Activated CD8-positive, alpha-beta memory T cell treated with anti-CD3 and anti-CD28 coated beads, Interleukin-2, amount 10 ng/mL, durations not matched to agents 7 days and 5 days (primary cell): ENCODE measurements around the gene BIRC5. TPM values are rescaled to one million over a fixed set of nuclear protein-coding genes. Genes with fewer than 3 reads are reported as not detected.
A peak's percentile ranks its signal among the peaks of the same experiment; 100 is the strongest.

Experiments
- ATAC-seq: fragments of 150-1000 bp; cut with Tn5 transposase; one replicate; pipeline ENCODE4 v1.10.0; 2021; ENCODE audit warnings: moderate library complexity
- CTCF ChIA-PET: fragments of 350-600 bp; sonication (Branson Sonifier 250); formaldehyde crosslinking; loops from one replicate; lab custom pipeline; 2021; ENCODE audit warnings: antibody characterized with exemption; lab: Charles Lee
- DNase-seq: peaks from one replicate; pipeline ENCODE4 v3.0.0-alpha.2; 2020
- H3K27ac Mint-ChIP-seq: one replicate; pipeline ENCODE4 v1.8.0; 2021; ENCODE audit warnings: mild to moderate bottlenecking, mixed read lengths
- H3K27me3 Mint-ChIP-seq: one replicate; pipeline ENCODE4 v1.8.0; 2021; ENCODE audit warnings: mixed read lengths
- H3K36me3 Mint-ChIP-seq: one replicate; pipeline ENCODE4 v1.8.0; 2021; ENCODE audit warnings: mild to moderate bottlenecking, mixed read lengths
- H3K4me1 Mint-ChIP-seq: one replicate; pipeline ENCODE4 v1.8.0; 2021; ENCODE audit warnings: mixed read lengths
- H3K4me3 Mint-ChIP-seq: one replicate; pipeline ENCODE4 v1.8.0; 2021; ENCODE audit warnings: mild to moderate bottlenecking, moderate library complexity, mixed read lengths
- H3K9me3 Mint-ChIP-seq: one replicate; pipeline ENCODE4 v1.8.0; 2022; ENCODE audit warnings: low read depth, mixed read lengths
- total RNA-seq, 2 experiments: library from RNA; stranded (reverse); gene quantifications; one replicate each; pipeline ENCODE4 v1.2.3, GENCODE V29; 2021

BIRC5 gene
- total RNA-seq, 2 experiments from 2014 or later: 87.7 to 93.0 TPM

DNA sequence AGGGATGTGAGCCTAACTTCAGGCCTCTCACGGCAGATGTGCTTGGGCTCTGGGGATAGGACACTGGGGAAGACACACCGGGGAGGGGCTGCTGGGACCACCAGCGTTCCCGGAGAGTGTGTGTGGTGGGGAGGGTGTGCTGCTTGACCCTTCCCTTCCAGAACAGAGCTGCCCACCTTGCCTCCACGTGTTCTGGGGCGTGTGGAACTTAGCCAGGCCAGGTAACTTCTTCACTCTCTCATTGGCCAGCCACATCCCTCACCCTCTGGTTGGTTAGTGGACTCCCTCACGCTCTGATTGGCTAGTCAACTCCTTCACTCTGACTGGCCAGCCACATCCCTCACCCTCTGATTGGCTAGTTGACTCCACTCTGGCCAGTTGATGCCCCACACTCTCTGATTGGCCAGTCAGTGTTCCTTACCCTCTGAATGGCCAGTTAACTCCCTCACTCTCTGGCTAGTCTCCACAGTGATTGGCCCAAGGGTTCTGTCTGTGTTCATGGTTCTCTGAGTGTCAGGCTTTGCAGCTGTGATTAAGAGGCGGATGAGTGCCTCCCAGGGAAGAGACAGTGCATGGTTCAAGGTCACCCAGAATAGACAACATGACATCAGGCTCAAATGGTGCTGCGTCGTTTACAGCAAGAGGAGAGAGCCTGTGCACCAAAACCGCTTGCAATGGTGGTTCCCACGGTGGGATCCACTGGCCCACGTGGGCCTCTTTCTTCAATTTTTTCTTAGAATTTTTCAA lies 27.4 kb downstream of the BIRC5 start:
- no peak for ATAC-seq
- no peak for DNase-seq

GRCh38 chr17:78242024-78242742 lies 28.1 kb downstream of the BIRC5 start:
- no peaks in the 10 kb centered on the region for H3K9me3 Mint-ChIP-seq
- H3K27ac Mint-ChIP-seq: no peak overlapping the region
- ATAC-seq (peak; percentile 76), DNase-seq (peak; percentile 52)
- H3K4me3 Mint-ChIP-seq: no peak overlapping the region
- peaks cover 17% of the 10 kb centered on the region for H3K4me1 Mint-ChIP-seq
- H3K27me3 Mint-ChIP-seq: peaks cover 5% of the 10 kb centered on the region
- CTCF ChIA-PET: interaction anchor here (0.8 to 1.8 kb wide), 3 partner anchors 9 to 204 kb away, joined by 4 to 11 read pairs (median 4); no protein-coding TSS in a partner anchor
- no peaks in the 10 kb centered on the region for H3K36me3 Mint-ChIP-seq

More for the DNA sequence above, 27.4 kb downstream of the BIRC5 start:
- Mint-ChIP-seq H3K27ac (no peak overlapping the region), H3K4me1 (peaks cover 17% of the 10 kb centered on the region), H3K36me3 (no peaks in the 10 kb centered on the region), H3K4me3 (no peak overlapping the region), H3K9me3 (no peaks in the 10 kb centered on the region), H3K27me3 (no peaks in the 10 kb centered on the region)
- CTCF ChIA-PET: interaction anchor here (0.8 to 1.6 kb wide), 4 partner anchors 8 to 205 kb away, joined by 4 to 8 read pairs (median 4); no protein-coding TSS in a partner anchor

DNA sequence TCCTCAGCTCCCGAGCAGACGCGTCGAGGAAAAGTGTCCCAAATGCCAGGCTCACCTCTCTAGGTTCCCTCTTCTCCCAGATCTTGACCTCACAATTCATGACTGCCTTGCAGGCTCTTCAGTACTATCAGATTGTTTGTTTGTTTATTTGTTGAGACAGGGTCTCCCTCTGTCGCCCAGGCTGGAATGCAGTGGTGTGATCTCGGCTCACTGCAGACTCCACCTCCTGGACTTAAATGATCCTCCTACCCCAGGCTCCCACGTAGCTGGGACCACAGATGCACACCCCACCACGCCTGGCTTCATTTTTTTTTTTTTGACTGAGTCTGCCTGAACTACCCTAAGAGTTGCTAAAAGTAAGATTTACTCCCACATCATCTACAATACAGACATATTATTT lies 33.3 kb downstream of the BIRC5 start:
- Mint-ChIP-seq H3K27me3 (peaks cover 12% of the 10 kb centered on the region), H3K27ac (no peak overlapping the region), H3K4me1 (peaks cover 28% of the 10 kb centered on the region), H3K36me3 (no peaks in the 10 kb centered on the region), H3K4me3 (no peak overlapping the region), H3K9me3 (no peaks in the 10 kb centered on the region)
- CTCF ChIA-PET: interaction anchor here (1.3 kb wide), 1 partner anchor 162 kb away, joined by 6 read pairs; no protein-coding TSS in a partner anchor
- ATAC-seq: no peak
- no peak for DNase-seq

DNA sequence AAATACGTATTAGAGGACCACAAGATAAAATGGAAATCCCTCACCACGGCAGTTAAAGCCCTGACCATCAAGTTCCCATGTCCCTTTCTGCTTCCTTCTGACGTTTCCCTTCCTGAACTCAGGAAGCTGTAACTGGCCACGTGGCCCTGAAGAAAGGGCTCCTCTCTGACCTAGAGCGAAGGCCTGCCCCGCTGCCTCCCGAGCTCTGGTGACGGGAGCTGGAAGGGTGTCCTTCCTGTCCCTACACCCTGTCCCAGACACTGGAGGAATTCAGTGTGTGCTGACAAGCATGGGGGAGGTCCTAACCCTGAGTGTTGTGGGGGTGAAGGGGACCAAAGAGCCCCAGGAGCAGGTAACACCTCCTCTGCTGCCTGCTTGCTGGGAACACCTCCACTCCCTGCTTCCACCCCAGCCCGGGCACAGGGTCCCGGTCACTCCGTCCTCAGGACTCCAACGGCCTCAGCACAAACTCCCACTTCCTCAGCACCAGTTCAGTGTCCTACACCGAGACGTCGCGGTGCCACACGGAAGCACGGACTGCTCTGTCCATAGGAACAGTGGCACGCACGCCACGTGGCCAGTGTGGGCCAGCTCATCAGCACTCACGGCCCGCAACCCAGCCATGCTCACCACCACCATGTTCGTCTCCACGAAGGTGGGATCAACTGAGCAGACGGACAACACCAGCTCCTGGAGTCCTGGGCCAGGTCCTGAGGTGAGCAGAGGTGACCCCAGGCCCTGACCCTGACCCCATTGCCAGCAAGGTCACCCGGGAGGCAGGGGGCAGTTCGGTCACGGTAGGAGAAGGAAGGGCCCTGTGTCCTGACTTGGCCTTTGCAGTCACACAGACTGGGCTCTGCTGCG lies 34.2 kb downstream of the BIRC5 start:
- Mint-ChIP-seq H3K9me3 (no peaks in the 10 kb centered on the region), H3K27ac (no peak overlapping the region), H3K4me1 (peaks cover 28% of the 10 kb centered on the region), H3K4me3 (no peak overlapping the region), H3K27me3 (peaks cover 12% of the 10 kb centered on the region), H3K36me3 (no peaks in the 10 kb centered on the region)
- ATAC-seq (no peak), DNase-seq (no peak)
- CTCF ChIA-PET: interaction anchor here (0.9 to 4.8 kb wide), 6 partner anchors 23 to 229 kb away, joined by 3 to 52 read pairs (median 15); no protein-coding TSS in a partner anchor

GRCh38 chr17:78249074-78249817 lies 35.2 kb downstream of the BIRC5 start:
- no peaks in the 10 kb centered on the region for H3K9me3 Mint-ChIP-seq
- peaks cover 31% of the 10 kb centered on the region for H3K4me1 Mint-ChIP-seq
- peaks cover 12% of the 10 kb centered on the region for H3K27me3 Mint-ChIP-seq
- ATAC-seq (no peak), DNase-seq (no peak)
- CTCF ChIA-PET: interaction anchor here (0.6 to 4.8 kb wide), 16 partner anchors 9 to 230 kb away, joined by 3 to 52 read pairs (median 8); partner anchors contain the start of gene SOCS3
- H3K27ac Mint-ChIP-seq: no peak overlapping the region
- no peak overlapping the region for H3K4me3 Mint-ChIP-seq
- no peaks in the 10 kb centered on the region for H3K36me3 Mint-ChIP-seq

DNA sequence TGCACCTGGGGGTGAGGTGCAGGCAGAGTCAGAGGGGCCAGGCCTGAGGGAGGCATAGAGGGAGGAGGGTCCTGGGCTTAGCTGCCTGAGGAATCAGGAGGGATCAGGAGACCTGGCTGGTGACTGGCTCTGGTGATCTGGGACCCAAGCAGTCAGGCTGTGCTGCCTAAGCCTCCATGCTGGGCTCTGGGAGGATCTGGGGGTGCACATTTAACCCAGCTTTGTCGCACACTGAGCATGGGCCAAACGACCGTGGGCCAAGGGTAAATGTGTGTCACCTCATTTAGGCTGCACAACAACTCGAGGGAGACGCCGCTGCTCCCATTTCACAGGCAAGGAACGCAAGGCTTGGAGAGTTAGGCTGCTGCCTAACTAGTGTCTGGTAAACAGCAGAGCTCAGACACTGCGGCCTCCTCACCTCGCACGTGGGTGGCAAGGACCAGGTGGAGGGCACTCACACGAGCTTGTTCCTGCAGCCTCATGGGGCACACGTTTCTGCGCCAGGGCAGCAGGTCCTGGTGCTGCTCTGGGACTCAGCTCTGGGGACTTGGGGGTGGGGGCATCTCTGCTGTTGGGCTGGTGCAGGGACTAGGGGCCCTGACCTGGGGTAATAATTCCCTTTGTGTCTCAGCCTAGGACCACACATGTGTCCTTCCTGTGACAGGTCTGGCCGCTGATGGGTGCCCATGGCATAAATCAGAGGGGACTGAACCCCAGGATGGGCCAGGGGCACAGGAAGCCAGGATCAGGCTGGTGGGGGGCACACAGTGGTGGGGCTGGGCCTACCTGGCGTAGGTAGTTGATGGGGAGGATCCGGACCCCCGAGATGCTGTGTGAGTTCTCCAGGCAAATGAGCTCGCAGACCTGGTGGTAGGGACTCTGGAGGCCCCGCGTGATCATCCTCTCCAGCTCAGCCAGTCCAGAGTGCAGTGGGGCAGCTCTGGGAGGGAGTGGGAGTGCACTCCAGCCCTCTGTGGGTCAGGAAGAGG lies 36.1 kb downstream of the BIRC5 start:
- Mint-ChIP-seq H3K27ac (no peak overlapping the region), H3K27me3 (peaks cover 12% of the 10 kb centered on the region), H3K9me3 (no peaks in the 10 kb centered on the region), H3K4me1 (peaks cover 33% of the 10 kb centered on the region), H3K4me3 (no peak overlapping the region), H3K36me3 (no peaks in the 10 kb centered on the region)
- DNase-seq: no peak
- CTCF ChIA-PET: interaction anchor here (0.6 to 4.8 kb wide), 40 partner anchors 7 to 554 kb away, joined by 3 to 52 read pairs (median 4); partner anchors contain the start of gene SOCS3
- no peak for ATAC-seq

DNA sequence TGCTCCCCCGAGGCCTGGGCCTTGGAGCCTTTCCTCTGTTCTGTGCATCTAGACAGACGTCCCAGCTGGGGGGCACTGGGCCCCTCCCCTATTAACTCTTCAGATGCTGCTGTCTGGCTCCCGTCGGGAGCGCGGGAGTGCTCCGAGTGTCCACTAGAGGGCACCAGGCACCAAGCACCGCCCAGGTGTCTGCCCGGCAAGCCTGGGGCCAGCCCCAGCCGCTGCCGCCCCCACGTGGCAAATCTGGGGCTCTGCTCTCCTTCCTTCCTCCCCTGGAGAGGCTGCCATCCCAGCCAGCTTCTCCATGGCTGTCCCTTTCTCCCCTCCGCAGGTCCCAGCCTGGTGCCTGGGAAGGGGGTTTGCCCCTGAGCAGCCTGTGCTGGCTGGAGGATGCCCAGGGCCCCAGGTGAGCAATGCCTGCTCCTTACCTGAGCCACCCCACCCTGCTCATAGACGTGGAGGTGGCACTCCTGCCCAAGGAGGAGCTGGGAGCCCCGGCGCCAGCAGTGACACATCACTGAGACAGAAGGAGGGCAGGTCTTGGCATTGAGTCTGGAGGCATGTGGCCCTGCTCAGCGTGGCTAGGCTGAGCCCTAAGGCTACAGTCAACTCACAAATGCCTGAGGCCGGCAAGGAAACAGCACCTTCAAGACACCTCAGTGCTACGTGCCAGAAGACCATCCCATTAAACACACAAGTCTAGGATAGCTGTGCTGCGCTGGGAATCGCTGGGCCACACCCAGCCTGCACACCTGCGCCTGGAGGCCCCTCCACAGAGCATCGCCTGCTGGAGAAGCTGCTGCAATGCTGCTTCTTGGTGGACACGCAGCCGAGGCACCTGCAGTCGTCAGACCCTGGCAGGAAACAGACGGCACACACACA lies 37.1 kb downstream of the BIRC5 start:
- Mint-ChIP-seq H3K27me3 (peaks cover 12% of the 10 kb centered on the region), H3K36me3 (no peaks in the 10 kb centered on the region), H3K9me3 (no peaks in the 10 kb centered on the region), H3K27ac (no peak overlapping the region), H3K4me3 (no peak overlapping the region), H3K4me1 (peaks cover 33% of the 10 kb centered on the region)
- CTCF ChIA-PET: interaction anchor here (0.7 to 4.8 kb wide), 64 partner anchors 8 to 587 kb away, joined by 3 to 52 read pairs (median 4); partner anchors contain the start of genes AFMID, SOCS3, TK1 and TMC8
- peak; percentile 81 for ATAC-seq
- DNase-seq: peak; percentile 90

DNA sequence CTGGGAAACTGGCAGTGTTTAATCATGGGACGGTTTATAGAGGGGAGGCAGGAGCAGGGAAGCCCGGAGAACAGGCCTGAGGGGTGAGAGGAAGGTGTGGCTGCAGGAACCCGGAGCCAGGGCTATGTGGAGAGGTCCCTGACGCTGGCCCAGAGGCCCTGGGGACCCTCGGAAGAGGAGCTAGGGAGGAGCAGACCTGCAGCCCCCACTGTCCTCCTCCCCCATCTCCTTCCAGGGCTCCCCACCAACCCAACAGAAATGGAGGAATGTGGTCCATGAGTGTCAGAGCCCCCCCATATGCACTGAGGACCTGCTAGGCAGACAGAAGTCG lies 37.7 kb downstream of the BIRC5 start:
- H3K27ac Mint-ChIP-seq: no peak overlapping the region
- H3K4me3 Mint-ChIP-seq: no peak overlapping the region
- CTCF ChIA-PET: interaction anchor here (0.6 to 4.8 kb wide), 44 partner anchors 8 to 588 kb away, joined by 3 to 52 read pairs (median 4); partner anchors contain the start of genes AFMID, SOCS3, TK1 and TMC8
- peaks cover 33% of the 10 kb centered on the region for H3K4me1 Mint-ChIP-seq
- no peaks in the 10 kb centered on the region for H3K9me3 Mint-ChIP-seq
- H3K27me3 Mint-ChIP-seq: peaks cover 11% of the 10 kb centered on the region
- ATAC-seq: no peak
- DNase-seq: no peak
- no peaks in the 10 kb centered on the region for H3K36me3 Mint-ChIP-seq

- Mint-ChIP-seq H3K27ac (peak overlapping the region; percentile 56), H3K9me3 (no peaks in the 10 kb centered on the region), H3K4me3 (peak overlapping the region; percentile 8), H3K27me3 (peaks cover 8% of the 10 kb centered on the region), H3K4me1 (peaks cover 33% of the 10 kb centered on the region), H3K36me3 (no peaks in the 10 kb centered on the region)
- DNase-seq: peak; percentile 84
- peak; percentile 29 for ATAC-seq
- CTCF ChIA-PET: interaction anchor here (0.6 to 4.8 kb wide), 24 partner anchors 9 to 445 kb away, joined by 3 to 52 read pairs (median 5); partner anchors contain the start of gene SOCS3
Observed at GRCh38 chr17:78252111-78252634, 38.1 kb downstream of the BIRC5 start.
